CD14-positive monocyte (primary cell): ENCODE measurements around the gene DUSP9. TPM values are rescaled to one million over a fixed set of nuclear protein-coding genes. Genes with fewer than 3 reads are reported as not detected.
A peak's percentile ranks its signal among the peaks of the same experiment; 100 is the strongest.
"Not testable (repeated sequence)": the region's sequence is repeated elsewhere in the genome, so short reads cannot be mapped to it uniquely, and the experiment has no call there.

ENCODE experiments used
- DNase-seq, 3 donors: peaks; one replicate each; pipeline ENCODE4 v3.0.0-alpha.2; 2011 to 2022
- H2AFZ ChIP-seq: 2 replicates; pipeline ENCODE4 v1.6.0; 2012; ENCODE audit warnings: mild to moderate bottlenecking, low read depth, low read length, inconsistent platforms; ENCODE audit not compliant: insufficient read depth, poor library complexity, severe bottlenecking
- H3K27ac ChIP-seq, 2 donors: 1 replicate in 1 of 2; 2 replicates in 1 of 2; pipeline ENCODE4 v1.5.1; 2012 to 2013; ENCODE audit warnings: low read length in 2 of 2, control low read depth in 1 of 2, inconsistent platforms in 1 of 2, low read depth in 1 of 2, mild to moderate bottlenecking in 1 of 2
- H3K27me3 ChIP-seq, 2 donors: one replicate each; pipeline versions ENCODE4 v1.6.0 to v1.6.1; 2011 to 2013; ENCODE audit warnings: low read length in 2 of 2; ENCODE audit not compliant: control insufficient read depth in 2 of 2, insufficient read depth in 2 of 2
- H3K36me3 ChIP-seq, 2 donors: replicated peaks in 1 of 2; 1 replicate in 1 of 2; 2 replicates in 1 of 2; pipeline versions ENCODE4 v1.5.1 to v1.6.1; 2012 to 2013; ENCODE audit warnings: low read length in 2 of 2, control low read depth in 1 of 2, inconsistent platforms in 1 of 2, mild to moderate bottlenecking in 1 of 2; ENCODE audit not compliant: insufficient read depth in 2 of 2, control insufficient read depth in 1 of 2
- H3K4me1 ChIP-seq, 2 donors: 1 replicate in 1 of 2; 2 replicates in 1 of 2; pipeline versions ENCODE4 v1.5.1 to v1.6.1; 2012 to 2013; ENCODE audit warnings: low read length in 2 of 2, control low read depth in 1 of 2, inconsistent platforms in 1 of 2, mild to moderate bottlenecking in 1 of 2, moderate library complexity in 1 of 2; ENCODE audit not compliant: insufficient read depth in 2 of 2, control insufficient read depth in 1 of 2
- H3K4me2 ChIP-seq: replicated peaks from 2 replicates; pipeline ENCODE3; 2012; ENCODE audit warnings: low read length, moderate library complexity, mild to moderate bottlenecking; ENCODE audit not compliant: poor library complexity, severe bottlenecking; ENCODE audit errors: extremely low read depth
- H3K4me3 ChIP-seq, 3 experiments: fragments of 200-600 bp in 1 of 3; sonication (generic) in 1 of 3; replicated peaks in 1 of 3; 1 replicate in 2 of 3; 2 replicates in 1 of 3; pipeline ENCODE4 v1.5.1; 2011 to 2013; ENCODE audit warnings: low read length in 3 of 3, mild to moderate bottlenecking in 3 of 3, control low read depth in 2 of 3, low read depth in 2 of 3, inconsistent platforms in 1 of 3, moderate library complexity in 1 of 3
- H3K79me2 ChIP-seq: 2 replicates; pipeline ENCODE4 v1.6.0; 2012; ENCODE audit warnings: mild to moderate bottlenecking, control low read depth, inconsistent platforms, low read length, moderate library complexity; ENCODE audit not compliant: insufficient read depth
- H3K9ac ChIP-seq: 2 replicates; pipeline ENCODE4 v1.6.0; 2017; ENCODE audit warnings: low read length, mild to moderate bottlenecking; ENCODE audit not compliant: insufficient read depth, poor library complexity, severe bottlenecking
- H3K9me3 ChIP-seq, 2 donors: replicated peaks in 1 of 2; 1 replicate in 1 of 2; 2 replicates in 1 of 2; pipeline versions ENCODE4 v1.5.1 to v1.6.1; 2012 to 2013; ENCODE audit warnings: low read length in 2 of 2, control low read depth in 1 of 2; ENCODE audit not compliant: control insufficient read depth in 1 of 2, insufficient read depth in 1 of 2
- H4K20me1 ChIP-seq: 2 replicates; pipeline ENCODE4 v1.6.0; 2012; ENCODE audit warnings: mild to moderate bottlenecking, low read length, control low read depth, moderate library complexity; ENCODE audit not compliant: insufficient read depth
- H3K27ac Mint-ChIP-seq, 7 donors: one replicate each; pipeline ENCODE4 v1.8.0; 2020; ENCODE audit warnings: mild to moderate bottlenecking in 7 of 7, mixed read lengths in 7 of 7, moderate library complexity in 6 of 7, inconsistent platforms in 2 of 7
- H3K27me3 Mint-ChIP-seq, 3 donors: one replicate each; pipeline ENCODE4 v1.8.0; 2021 to 2022; ENCODE audit warnings: low read depth in 3 of 3, mild to moderate bottlenecking in 3 of 3, mixed read lengths in 3 of 3, moderate library complexity in 3 of 3, inconsistent platforms in 1 of 3
- H3K36me3 Mint-ChIP-seq, 2 donors: one replicate each; pipeline ENCODE4 v1.8.0; 2020; ENCODE audit warnings: mixed read lengths in 2 of 2, inconsistent platforms in 1 of 2, mild to moderate bottlenecking in 1 of 2
- H3K4me1 Mint-ChIP-seq: one replicate; pipeline ENCODE4 v1.8.0; 2020; ENCODE audit warnings: mild to moderate bottlenecking, mixed read lengths
- H3K4me3 Mint-ChIP-seq, 2 donors: one replicate each; pipeline ENCODE4 v1.8.0; 2020; ENCODE audit warnings: mild to moderate bottlenecking in 2 of 2, mixed read lengths in 2 of 2, moderate library complexity in 1 of 2
- H3K9me3 Mint-ChIP-seq, 7 donors: one replicate each; pipeline ENCODE4 v1.8.0; 2020 to 2022; ENCODE audit warnings: mixed read lengths in 7 of 7, mild to moderate bottlenecking in 6 of 7, moderate library complexity in 6 of 7, inconsistent platforms in 2 of 7
- CTCF ChIP-seq: fragments of 200-600 bp; IDR thresholded peaks from one replicate; pipeline ENCODE4 v1.8.0; 2022; ENCODE audit warnings: antibody characterized with exemption, mild to moderate bottlenecking
- WGBS: methylation state at CpG from one replicate; pipeline ENCODE4 v1.1.5; 2013; ENCODE audit warnings: missing lambda C conversion rate; ENCODE audit not compliant: insufficient coverage; 5-methylcytosine and 5-hydroxymethylcytosine counted together
- intact Hi-C, 2 donors: fragments of 100-400 bp; cut with micrococcal nuclease; formaldehyde crosslinking; loops; one replicate each; pipeline versions ENCODE4 v1.15.0 to v1.15.1; 2023
- polyA plus RNA-seq, 3 donors: library from polyadenylated mRNA; depleted of rRNA in 1 of 3; unstranded in 2 of 3; stranded (reverse) in 1 of 3; fragments of 300-500 nt in 2 of 3; fragments of >200 nt in 1 of 3; fragmentation: Illumina TruSeq in 2 of 3; gene quantifications; 1 replicate in 2 of 3; 2 replicates in 1 of 3; pipeline ENCODE4 v1.2.3, GENCODE V29; 2012 to 2021

DUSP9 gene
- polyA plus RNA-seq, 3 donors = not detected

GRCh38 chrX:153681175-153681574 is 34.2 kb downstream of the DUSP9 start:
- H3K27me3 ChIP-seq = peaks cover 9 to 25% of the 10 kb centered on the region in 2 donors
- no peaks in the 10 kb centered on the region for H3K36me3 ChIP-seq
- Mint-ChIP-seq H3K27me3 (peaks cover 20 to 49% (median 44%) of the 10 kb centered on the region in 3 donors), H3K4me3 (no peak overlapping the region), H3K36me3 (peaks cover 2 to 3% of the 10 kb centered on the region in 2 donors), H3K27ac (no peak overlapping the region), H3K4me1 (peaks cover 2% of the 10 kb centered on the region), H3K9me3 (peaks cover 0 to 16% (median 9%) of the 10 kb centered on the region in 7 donors)
- no peak for TF ChIP-seq CTCF
- no peaks in the 10 kb centered on the region for H3K79me2 ChIP-seq
- no peak overlapping the region for H2AFZ ChIP-seq
- intact Hi-C loops = no loop called here
- no peak overlapping the region for H3K9ac ChIP-seq
- H3K4me3 ChIP-seq = no peak overlapping the region
- 72% methylated on average over 7 of the region's 12 CpGs for WGBS
- DNase-seq = no peak
- no peak overlapping the region for H3K4me2 ChIP-seq
- no peak overlapping the region for H3K27ac ChIP-seq
- no peaks in the 10 kb centered on the region for H4K20me1 ChIP-seq
- no peaks in the 10 kb centered on the region for H3K4me1 ChIP-seq
- peaks cover 3 to 10% of the 10 kb centered on the region in 2 donors for H3K9me3 ChIP-seq

- H2AFZ ChIP-seq, H3K36me3 Mint-ChIP-seq, H3K27ac Mint-ChIP-seq, H3K9ac ChIP-seq, H4K20me1 ChIP-seq, H3K4me3 ChIP-seq, H3K4me2 ChIP-seq, DNase-seq, H3K36me3 ChIP-seq, H3K4me1 ChIP-seq, H3K27ac ChIP-seq, H3K79me2 ChIP-seq, intact Hi-C loops: not testable (repeated sequence)
- peak overlapping the region in 1 of 2 donors; percentile 59 for H3K4me3 Mint-ChIP-seq
- H3K27me3 ChIP-seq = peaks cover 5 to 36% of the 10 kb centered on the region in 2 donors
- H3K4me1 Mint-ChIP-seq = peaks cover 12% of the 10 kb centered on the region
- 100% methylated on average over 1 of the region's 8 CpGs for WGBS
- H3K9me3 ChIP-seq = peaks cover 3 to 10% of the 10 kb centered on the region in 2 donors
- peaks cover 0 to 19% (median 9%) of the 10 kb centered on the region in 7 donors for H3K9me3 Mint-ChIP-seq
- H3K27me3 Mint-ChIP-seq = peaks cover 24 to 60% (median 46%) of the 10 kb centered on the region in 3 donors
These were observed 36.5 kb downstream of the DUSP9 start for GRCh38 chrX:153683486-153683885.
